Measurements from ENCODE around the gene CFAP43.

CFAP43 gene, protein sequence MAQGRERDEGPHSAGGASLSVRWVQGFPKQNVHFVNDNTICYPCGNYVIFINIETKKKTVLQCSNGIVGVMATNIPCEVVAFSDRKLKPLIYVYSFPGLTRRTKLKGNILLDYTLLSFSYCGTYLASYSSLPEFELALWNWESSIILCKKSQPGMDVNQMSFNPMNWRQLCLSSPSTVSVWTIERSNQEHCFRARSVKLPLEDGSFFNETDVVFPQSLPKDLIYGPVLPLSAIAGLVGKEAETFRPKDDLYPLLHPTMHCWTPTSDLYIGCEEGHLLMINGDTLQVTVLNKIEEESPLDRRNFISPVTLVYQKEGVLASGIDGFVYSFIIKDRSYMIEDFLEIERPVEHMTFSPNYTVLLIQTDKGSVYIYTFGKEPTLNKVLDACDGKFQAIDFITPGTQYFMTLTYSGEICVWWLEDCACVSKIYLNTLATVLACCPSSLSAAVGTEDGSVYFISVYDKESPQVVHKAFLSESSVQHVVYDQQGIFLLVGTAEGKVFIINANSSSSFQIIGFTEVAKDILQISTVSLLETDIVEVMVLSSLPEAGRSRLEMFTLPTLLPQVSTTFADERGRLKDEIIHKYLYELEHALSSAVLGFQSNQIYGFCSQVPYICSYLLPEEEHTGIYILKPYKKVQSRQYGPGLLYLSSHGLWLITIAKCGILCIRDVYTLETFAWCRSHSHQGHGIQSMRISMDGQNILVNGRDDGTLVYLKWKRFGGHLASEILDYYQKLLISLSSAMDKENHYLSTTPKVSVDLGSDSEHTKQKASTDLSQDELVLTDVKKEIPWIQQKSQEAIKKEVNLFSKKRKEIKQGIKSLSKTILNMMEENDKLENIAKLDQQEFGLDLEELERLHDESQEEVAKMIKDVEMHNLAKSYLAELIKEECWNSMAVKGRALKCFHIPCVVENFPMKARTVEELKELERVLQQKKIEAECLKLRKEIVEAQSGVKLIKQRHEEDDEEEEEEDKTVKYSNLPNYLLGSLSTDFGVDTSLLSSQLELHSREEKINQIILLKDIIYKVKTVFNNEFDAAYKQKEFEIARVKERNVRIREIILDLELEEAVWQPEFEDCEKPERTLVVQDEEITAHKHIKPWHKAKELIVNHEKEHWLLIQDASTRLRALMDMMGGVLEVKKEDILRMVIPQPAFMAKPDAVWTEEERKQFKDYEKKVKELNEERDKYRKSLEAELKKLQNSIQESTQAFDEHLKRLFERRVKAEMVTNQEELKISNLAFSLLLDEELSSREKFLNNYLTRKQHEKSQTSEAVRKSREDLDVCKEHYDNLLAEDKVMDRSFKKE (N-terminal part only)

DNA sequence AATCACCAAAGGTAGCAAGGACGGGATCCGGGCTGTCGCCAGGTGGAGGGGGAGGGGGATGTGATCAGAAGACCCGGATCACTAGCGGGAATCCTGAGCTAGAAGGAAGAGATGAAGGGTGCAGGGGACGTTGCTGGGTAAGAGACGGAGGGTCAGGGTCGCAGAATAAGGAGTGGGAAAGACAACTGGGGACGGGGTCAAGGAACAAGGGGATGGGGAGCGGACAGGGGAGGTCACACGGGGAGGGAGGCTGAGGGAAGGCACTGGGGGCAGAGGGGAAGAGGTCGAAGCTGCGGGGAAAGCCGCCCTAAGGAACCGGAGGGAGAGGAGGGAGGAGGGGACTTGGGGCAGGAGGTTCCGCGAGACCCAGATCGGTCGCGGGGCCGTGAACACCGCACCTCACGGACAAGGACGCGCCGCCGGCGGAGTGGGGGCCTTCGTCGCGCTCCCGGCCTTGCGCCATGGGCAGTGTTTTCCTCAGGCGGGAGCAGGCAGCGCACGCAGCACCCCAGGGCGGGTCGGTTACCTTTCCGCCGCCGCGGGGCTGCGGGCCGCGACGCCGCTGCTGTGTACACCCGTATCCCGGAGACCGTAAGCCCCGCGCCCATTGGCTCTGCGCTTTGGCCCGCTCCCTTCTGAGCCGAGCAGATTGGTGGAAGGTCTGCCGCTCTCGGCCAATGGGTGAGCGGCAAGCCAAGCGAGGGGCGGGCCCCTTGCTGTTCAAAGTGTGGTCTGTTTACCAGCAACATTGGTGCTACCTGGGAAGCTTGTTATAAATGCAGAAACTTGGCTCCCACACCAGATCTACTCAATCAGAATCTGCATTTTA lies at the start of gene CFAP43:
CFAP43 (minus strand) TSS at position 581 of the 829 bp plus-strand sequence; CDS start at position 463, 118 bp downstream.
- peak; percentile 83 for DNase-seq (ENCODE audit: low read depth)
- peak within 1 kb of the TSS; percentile 88 for H3K4me3 ChIP-seq (ENCODE audit: low read length)
- TF ChIP-seq CTCF (conservative IDR thresholded peaks at IDR 0.05; ENCODE audit: low read depth, low read length) = no peak

DNA sequence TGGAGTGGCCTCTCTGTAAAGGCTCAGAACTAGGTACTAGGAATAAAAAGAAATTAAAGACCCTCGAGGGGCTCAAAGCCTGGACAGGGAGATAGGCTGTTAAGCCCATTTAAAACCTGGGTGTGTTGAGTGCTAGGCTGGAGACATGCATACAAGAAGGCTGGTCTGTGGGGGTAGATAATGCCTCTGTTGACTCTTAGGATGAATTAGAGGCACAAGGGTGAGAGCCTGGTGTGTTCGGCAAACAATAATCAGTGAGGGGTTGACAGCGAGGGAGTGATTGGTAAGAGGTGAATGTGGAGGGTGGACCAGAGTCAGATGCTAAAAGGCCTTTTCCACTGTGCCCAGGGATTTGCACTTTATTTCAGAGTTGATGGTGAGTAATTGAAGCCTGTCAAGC lies 49.5 kb upstream of the CFAP43 start:
- no peak for TF ChIP-seq CTCF (conservative IDR thresholded peaks at IDR 0.05; ENCODE audit: low read depth, low read length)
- no peak for DNase-seq (ENCODE audit: low read depth)
- no peak overlapping the region for H3K4me3 ChIP-seq (ENCODE audit: low read length)

- DNase-seq (ENCODE audit: low read depth) = no peak
- no peak overlapping the region for H3K4me3 ChIP-seq (ENCODE audit: low read length)
- TF ChIP-seq CTCF (conservative IDR thresholded peaks at IDR 0.05; ENCODE audit: low read depth, low read length) = no peak
These were observed 47.5 kb upstream of the CFAP43 start for GRCh38 chr10:104279550-104280259.

GRCh38 chr10:104277785-104278184 lies 45.6 kb upstream of the CFAP43 start:
- no peak for TF ChIP-seq CTCF (conservative IDR thresholded peaks at IDR 0.05; ENCODE audit: low read depth, low read length)
- DNase-seq (ENCODE audit: low read depth) = no peak
- H3K4me3 ChIP-seq (ENCODE audit: low read length) = no peak overlapping the region

GRCh38 chr10:104276192-104276591 lies 44.0 kb upstream of the CFAP43 start:
- no peak for TF ChIP-seq CTCF (conservative IDR thresholded peaks at IDR 0.05; ENCODE audit: low read depth, low read length)
- H3K4me3 ChIP-seq (ENCODE audit: low read length) = no peak overlapping the region
- no peak for DNase-seq (ENCODE audit: low read depth)

All from retinal pigment epithelial cell (primary cell).